HepG2 (cell line): ENCODE data around the gene PREX1. TPM values are rescaled to one million over a fixed set of nuclear protein-coding genes. Genes with fewer than 3 reads are reported as not detected.

Experiments
- AHDC1 ChIP-seq: sonication (generic); formaldehyde crosslinking; IDR thresholded peaks from 2 replicates; pipeline ENCODE4 v1.5.1; 2020; ENCODE audit warnings: mild to moderate bottlenecking, missing genetic modification reagents, borderline replicate concordance
- FOSL2 ChIP-seq: sonication (generic); formaldehyde crosslinking; IDR thresholded peaks from 2 replicates; pipeline ENCODE4 v1.4.0; 2020; ENCODE audit warnings: missing genetic modification reagents
- FOXO1 ChIP-seq: sonication (generic); formaldehyde crosslinking; IDR thresholded peaks from 2 replicates; pipeline ENCODE4 v1.4.0; 2020; ENCODE audit warnings: missing genetic modification reagents
- HDAC2 ChIP-seq: sonication (generic); formaldehyde crosslinking; IDR thresholded peaks from 2 replicates; pipeline ENCODE4 v1.4.0; 2020; ENCODE audit warnings: missing genetic modification reagents
- KAT8 ChIP-seq: IDR thresholded peaks from 2 replicates; pipeline ENCODE4 v1.6.1; 2016; ENCODE audit warnings: missing genetic modification reagents, missing compliant biosample characterization
- KLF16 ChIP-seq, 2 experiments: sonication (generic) in 1 of 2; formaldehyde crosslinking in 1 of 2; IDR thresholded peaks; 2 replicates each; pipeline versions ENCODE4 v1.6.1 to v1.8.0; 2016 to 2023; ENCODE audit warnings: missing genetic modification reagents in 2 of 2, missing compliant biosample characterization in 1 of 2
- MEF2D ChIP-seq: sonication (generic); formaldehyde crosslinking; IDR thresholded peaks from 2 replicates; pipeline ENCODE4 v1.5.1; 2020; ENCODE audit warnings: mild to moderate bottlenecking, missing genetic modification reagents
- MTERF4 ChIP-seq: sonication (generic); formaldehyde crosslinking; IDR thresholded peaks from 2 replicates; pipeline ENCODE4 v1.8.0; 2023; ENCODE audit warnings: mild to moderate bottlenecking, missing genetic modification reagents
- NR2F6 ChIP-seq, 2 experiments: IDR thresholded peaks; 2 replicates each; pipeline ENCODE4 v1.6.1; 2016; ENCODE audit warnings: antibody characterized with exemption in 1 of 2, mild to moderate bottlenecking in 1 of 2
- SALL1 ChIP-seq: sonication (generic); formaldehyde crosslinking; IDR thresholded peaks from 2 replicates; pipeline ENCODE4 v1.8.0; 2022; ENCODE audit warnings: mild to moderate bottlenecking, missing genetic modification reagents
- SKI ChIP-seq: fragments of 450-650 bp; IDR thresholded peaks from one replicate; pipeline ENCODE4 v1.6.1; 2018; ENCODE audit warnings: mild to moderate bottlenecking; ENCODE audit not compliant: partially characterized antibody
- SKIL ChIP-seq: sonication (generic); formaldehyde crosslinking; IDR thresholded peaks from 2 replicates; pipeline ENCODE4 v1.8.0; 2022; ENCODE audit warnings: missing genetic modification reagents, mild to moderate bottlenecking, moderate library complexity, borderline replicate concordance
- SOX5 ChIP-seq: IDR thresholded peaks from 2 replicates; pipeline ENCODE4 v1.6.1; 2016; ENCODE audit warnings: borderline replicate concordance
- TCF7 ChIP-seq: sonication (generic); IDR thresholded peaks from 2 replicates; pipeline ENCODE4 v1.6.1; 2016; ENCODE audit warnings: antibody characterized with exemption, low read depth
- ZBTB7B ChIP-seq: sonication (generic); formaldehyde crosslinking; IDR thresholded peaks from 2 replicates; pipeline ENCODE4 v1.4.0; 2020; ENCODE audit warnings: missing genetic modification reagents
- ZFX ChIP-seq: sonication (generic); formaldehyde crosslinking; IDR thresholded peaks from 2 replicates; pipeline ENCODE4 v1.4.0; 2020; ENCODE audit warnings: mild to moderate bottlenecking, low read depth, missing genetic modification reagents, moderate library complexity
- ZNF12 ChIP-seq: sonication (generic); formaldehyde crosslinking; IDR thresholded peaks from 2 replicates; pipeline ENCODE4 v1.5.0; 2020; ENCODE audit warnings: missing genetic modification reagents
- ZNF274 ChIP-seq: sonication (generic); formaldehyde crosslinking; IDR thresholded peaks from 2 replicates; pipeline ENCODE4 v1.5.1; 2020; ENCODE audit warnings: mild to moderate bottlenecking, missing genetic modification reagents
- ZNF367 ChIP-seq: sonication (generic); formaldehyde crosslinking; IDR thresholded peaks from 2 replicates; pipeline ENCODE4 v1.4.0; 2020; ENCODE audit warnings: missing genetic modification reagents, borderline replicate concordance
- ZNF441 ChIP-seq: sonication (generic); formaldehyde crosslinking; IDR thresholded peaks from 2 replicates; pipeline ENCODE4 v1.7.0; 2021; ENCODE audit warnings: missing genetic modification reagents, borderline replicate concordance
- ZNF616 ChIP-seq: sonication (generic); formaldehyde crosslinking; IDR thresholded peaks from 2 replicates; pipeline ENCODE4 v1.5.0; 2020; ENCODE audit warnings: low read depth, mild to moderate bottlenecking, missing genetic modification reagents
- polyA plus RNA-seq, 8 experiments: library from polyadenylated mRNA; depleted of rRNA in 3 of 8; stranded (reverse) in 7 of 8; unstranded in 1 of 8; fragments of >200 nt; fragmentation: Illumina TruSeq in 4 of 8; extraction: Trizol in 4 of 8; gene quantifications; 2 replicates each; pipeline versions ENCODE4 v1.2.1 to v1.2.3, GENCODE V29; 2011 to 2016; ENCODE audit warnings: low read depth in 4 of 8, missing spikeins in 1 of 8, mixed read lengths in 1 of 8; ENCODE audit not compliant: insufficient read depth in 1 of 8
- total RNA-seq, 5 experiments: library from RNA; depleted of rRNA; stranded (reverse); fragments of >200 nt; fragmentation: Illumina TruSeq; extraction: Trizol; gene quantifications; 2 replicates each; pipeline ENCODE4 v1.2.3, GENCODE V29; 2016; ENCODE audit warnings: low read depth in 1 of 5

PREX1 gene
- total and polyA plus RNA-seq, 2 of the 13 experiments (the other 11 are each of a cell fraction or from before 2014, with no cell fraction given): 0.02 to 0.04 TPM

GRCh38 chr20:48585061-48585870, 242.5 kb downstream of the PREX1 start (continued):
- TF ChIP-seq KLF16 (CRISPR knock-in tag; IDR thresholded peaks at IDR 0.05) (peak in 1 of 2 experiments; percentile 72; a peak in 1 of 4 replicates), MTERF4 (CRISPR knock-in tag) (0 out of 2 replicates have a peak, but pooled peaks have one; percentile 35), ZNF274 (CRISPR knock-in tag) (no peak), MEF2D (no peak), HDAC2 (CRISPR knock-in tag) (0 out of 2 replicates have a peak, but pooled peaks have one; percentile 48), ZNF12 (CRISPR knock-in tag) (no peak), NR2F6 (IDR thresholded peaks at IDR 0.05) (peak; percentile 59), NR2F6 (CRISPR knock-in tag; IDR thresholded peaks at IDR 0.05) (no peak), ZNF616 (CRISPR knock-in tag) (no peak), SALL1 (peak; percentile 74), AHDC1 (CRISPR knock-in tag) (peak; percentile 24; the same call in 1 of the 2 replicates), FOXO1 (CRISPR knock-in tag) (peak; percentile 58; the same call in 1 of the 2 replicates), ZBTB7B (no peak), TCF7 (peak; percentile 45), ZNF441 (CRISPR knock-in tag) (no peak), ZFX (0 out of 2 replicates have a peak, but pooled peaks have one; percentile 21), ZNF367 (no peak), SOX5 (CRISPR knock-in tag) (peak; percentile 61; the same call in 1 of the 2 replicates), KAT8 (no peak), SKI (peak; percentile 30), SKIL (CRISPR knock-in tag) (peak; percentile 52; the same call in 1 of the 2 replicates), FOSL2 (peak; percentile 37; the same call in 1 of the 2 replicates)
